ENCODE data around the gene CTPS1. TPM values are rescaled to one million over a fixed set of nuclear protein-coding genes. Genes with fewer than 3 reads are reported as not detected.
A peak's percentile ranks its signal among the peaks of the same experiment; 100 is the strongest.

CTPS1 gene
- total RNA-seq, 2 donors from 2014 or later: 79.2 to 84.4 TPM

DNA sequence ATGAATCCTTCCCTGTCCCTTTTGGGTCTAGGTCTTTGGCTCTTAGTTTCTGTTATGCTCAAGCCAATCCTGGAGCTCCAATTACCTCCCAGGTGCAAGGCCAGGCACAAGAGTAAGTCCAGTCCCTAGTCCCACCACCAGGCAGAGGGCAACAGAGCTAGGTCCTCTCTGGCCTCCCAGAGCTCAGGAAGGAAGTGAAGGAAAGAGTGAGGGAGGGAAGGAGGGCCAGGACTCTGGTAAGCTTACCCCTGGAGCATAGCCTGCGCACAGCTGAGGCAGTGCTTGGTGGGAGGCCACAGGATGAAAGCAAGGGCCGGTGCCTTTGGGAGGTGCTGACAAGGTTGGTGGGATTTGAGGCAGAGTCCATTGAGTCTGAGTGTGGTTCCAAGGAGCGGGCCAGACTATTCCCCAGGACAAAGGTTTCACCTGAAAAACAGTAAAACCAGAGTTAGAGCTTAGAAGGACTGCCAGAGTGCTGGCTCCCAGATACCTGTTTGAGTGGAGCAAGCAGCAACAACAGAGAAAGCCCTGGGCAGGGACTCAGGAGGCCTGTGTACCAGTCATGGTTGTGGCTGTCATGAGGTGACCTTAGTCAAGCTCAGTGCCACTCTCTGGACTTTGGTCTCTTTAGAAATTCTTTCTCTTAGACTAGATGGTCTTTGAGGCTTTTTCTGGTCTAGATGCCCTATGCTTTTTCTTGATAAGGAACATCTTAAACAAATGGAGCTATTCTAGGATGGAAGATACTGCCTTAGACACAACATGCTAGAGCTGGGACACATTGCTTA lies 57.8 kb downstream of the CTPS1 start:
- H3K4me1 ChIP-seq (ENCODE audit: control insufficient read depth in 1 of 2, low read depth in 2 of 2): no peaks in the 10 kb centered on the region
- peaks cover 28% of the 10 kb centered on the region for H3K36me3 ChIP-seq
- H3K9me3 ChIP-seq: no peaks in the 10 kb centered on the region
- TF ChIP-seq, protein P1, sequence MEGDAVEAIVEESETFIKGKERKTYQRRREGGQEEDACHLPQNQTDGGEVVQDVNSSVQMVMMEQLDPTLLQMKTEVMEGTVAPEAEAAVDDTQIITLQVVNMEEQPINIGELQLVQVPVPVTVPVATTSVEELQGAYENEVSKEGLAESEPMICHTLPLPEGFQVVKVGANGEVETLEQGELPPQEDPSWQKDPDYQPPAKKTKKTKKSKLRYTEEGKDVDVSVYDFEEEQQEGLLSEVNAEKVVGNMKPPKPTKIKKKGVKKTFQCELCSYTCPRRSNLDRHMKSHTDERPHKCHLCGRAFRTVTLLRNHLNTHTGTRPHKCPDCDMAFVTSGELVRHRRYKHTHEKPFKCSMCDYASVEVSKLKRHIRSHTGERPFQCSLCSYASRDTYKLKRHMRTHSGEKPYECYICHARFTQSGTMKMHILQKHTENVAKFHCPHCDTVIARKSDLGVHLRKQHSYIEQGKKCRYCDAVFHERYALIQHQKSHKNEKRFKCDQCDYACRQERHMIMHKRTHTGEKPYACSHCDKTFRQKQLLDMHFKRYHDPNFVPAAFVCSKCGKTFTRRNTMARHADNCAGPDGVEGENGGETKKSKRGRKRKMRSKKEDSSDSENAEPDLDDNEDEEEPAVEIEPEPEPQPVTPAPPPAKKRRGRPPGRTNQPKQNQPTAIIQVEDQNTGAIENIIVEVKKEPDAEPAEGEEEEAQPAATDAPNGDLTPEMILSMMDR (IDR thresholded peaks at IDR 0.05): no peak
- H3K27me3 ChIP-seq (replicated peaks; ENCODE audit: insufficient read depth): no peaks in the 10 kb centered on the region
- ATAC-seq (ENCODE audit: insufficient number of reproducible peaks, low FRiP score, low read depth) (no peak), DNase-seq (ENCODE audit: low spot score) (no peak)
- H3K27ac ChIP-seq: no peak overlapping the region
- no peak overlapping the region for H3K4me3 ChIP-seq

DNA sequence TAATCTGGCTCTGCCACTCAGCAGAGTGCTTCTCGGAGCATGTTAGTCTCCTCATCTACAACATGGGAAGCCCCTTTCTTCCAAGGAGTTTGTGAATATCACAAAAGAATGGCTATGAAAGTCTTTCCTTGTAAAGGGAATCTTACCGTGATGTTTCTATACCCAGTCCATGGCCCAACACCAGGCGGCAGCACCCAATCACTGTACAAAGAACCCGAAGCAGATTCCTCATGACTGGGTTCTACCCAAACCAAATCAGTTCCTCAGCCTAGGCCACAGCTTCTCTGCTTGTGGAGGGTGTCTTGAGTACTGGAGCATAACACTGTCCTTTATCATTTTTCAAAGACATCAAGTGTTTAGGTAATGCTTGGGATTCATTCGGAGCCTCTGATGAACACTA lies 58.6 kb downstream of the CTPS1 start:
- no peaks in the 10 kb centered on the region for H3K9me3 ChIP-seq
- TF ChIP-seq, protein P1 (IDR thresholded peaks at IDR 0.05): no peak
- H3K27ac ChIP-seq: no peak overlapping the region
- ATAC-seq (ENCODE audit: insufficient number of reproducible peaks, low FRiP score, low read depth) (no peak), DNase-seq (ENCODE audit: low spot score) (no peak)
- H3K4me1 ChIP-seq (ENCODE audit: control insufficient read depth in 1 of 2, low read depth in 2 of 2): no peaks in the 10 kb centered on the region
- H3K27me3 ChIP-seq (replicated peaks; ENCODE audit: insufficient read depth): no peaks in the 10 kb centered on the region
- H3K4me3 ChIP-seq: no peak overlapping the region
- H3K36me3 ChIP-seq: peaks cover 26% of the 10 kb centered on the region

DNA sequence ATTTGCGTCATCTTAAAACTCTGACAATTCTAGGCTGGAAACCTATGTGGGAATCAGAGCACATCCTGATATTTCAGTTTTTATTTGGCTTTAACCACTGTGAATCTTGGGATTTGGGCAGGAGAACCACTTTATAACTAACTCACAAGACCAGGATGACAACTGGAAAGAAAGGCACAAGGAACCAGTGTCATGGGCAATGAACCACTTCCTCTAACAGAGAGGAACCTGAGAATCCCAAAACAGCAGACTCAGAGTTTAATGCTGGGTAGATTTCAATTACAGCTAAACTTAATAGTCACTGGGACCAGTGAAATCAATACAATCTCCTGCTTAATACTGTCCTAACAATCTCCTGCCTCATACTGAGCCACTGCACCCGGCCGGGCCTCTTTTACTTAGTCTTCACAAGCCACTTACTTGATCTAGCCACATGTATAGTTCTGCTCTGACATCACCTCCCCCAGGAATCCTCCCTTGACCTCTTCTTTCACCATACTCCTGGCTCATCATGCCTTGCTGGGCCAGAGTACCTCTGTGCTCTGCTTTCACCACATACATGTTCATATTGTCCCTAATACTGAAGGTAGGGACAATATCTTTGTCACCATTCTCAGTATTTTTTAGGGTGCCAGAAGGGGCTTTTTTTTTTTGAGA lies 62.2 kb downstream of the CTPS1 start:
- H3K4me1 ChIP-seq (ENCODE audit: control insufficient read depth in 1 of 2, low read depth in 2 of 2): peaks cover 19 to 29% of the 10 kb centered on the region in 2 donors
- H3K36me3 ChIP-seq: peaks cover 7% of the 10 kb centered on the region
- DNase-seq (ENCODE audit: low spot score) (no peak), ATAC-seq (ENCODE audit: insufficient number of reproducible peaks, low FRiP score, low read depth) (no peak)
- no peak overlapping the region for H3K27ac ChIP-seq
- no peak overlapping the region for H3K4me3 ChIP-seq
- H3K9me3 ChIP-seq: no peaks in the 10 kb centered on the region
- H3K27me3 ChIP-seq (replicated peaks; ENCODE audit: insufficient read depth): no peaks in the 10 kb centered on the region
- TF ChIP-seq, protein P1 (IDR thresholded peaks at IDR 0.05): no peak

DNA sequence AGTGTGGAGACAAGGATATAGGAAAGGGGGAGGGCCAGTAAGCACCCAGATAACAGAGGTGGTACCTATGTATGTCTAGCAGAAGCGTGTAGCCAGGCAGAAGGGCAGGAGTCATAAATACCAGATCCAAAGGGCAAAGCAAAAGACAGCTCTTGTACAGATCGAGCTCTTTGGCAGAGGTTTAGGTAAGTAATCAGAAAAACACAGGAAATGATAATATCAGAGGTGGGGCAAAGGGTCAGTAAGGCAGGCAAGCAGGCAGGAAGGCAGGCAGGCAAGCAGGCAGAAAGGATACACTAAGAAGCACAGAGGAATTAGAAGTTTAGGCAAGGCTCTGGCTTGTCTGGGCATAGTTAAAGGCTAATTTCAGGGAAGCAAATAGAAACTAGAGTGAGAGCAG lies 64.7 kb downstream of the CTPS1 start:
- Histone ChIP-seq H3K9me3 (no peaks in the 10 kb centered on the region), H3K4me1 (ENCODE audit: control insufficient read depth in 1 of 2, low read depth in 2 of 2) (peaks cover 21 to 38% of the 10 kb centered on the region in 2 donors), H3K4me3 (no peak overlapping the region), H3K36me3 (no peaks in the 10 kb centered on the region), H3K27ac (peak overlapping the region; percentile 77 to 96), H3K27me3 (replicated peaks; ENCODE audit: insufficient read depth) (no peaks in the 10 kb centered on the region)
- ATAC-seq (ENCODE audit: insufficient number of reproducible peaks, low FRiP score, low read depth): no peak
- no peak for DNase-seq (ENCODE audit: low spot score)
- TF ChIP-seq, protein P1 (IDR thresholded peaks at IDR 0.05): no peak

DNA sequence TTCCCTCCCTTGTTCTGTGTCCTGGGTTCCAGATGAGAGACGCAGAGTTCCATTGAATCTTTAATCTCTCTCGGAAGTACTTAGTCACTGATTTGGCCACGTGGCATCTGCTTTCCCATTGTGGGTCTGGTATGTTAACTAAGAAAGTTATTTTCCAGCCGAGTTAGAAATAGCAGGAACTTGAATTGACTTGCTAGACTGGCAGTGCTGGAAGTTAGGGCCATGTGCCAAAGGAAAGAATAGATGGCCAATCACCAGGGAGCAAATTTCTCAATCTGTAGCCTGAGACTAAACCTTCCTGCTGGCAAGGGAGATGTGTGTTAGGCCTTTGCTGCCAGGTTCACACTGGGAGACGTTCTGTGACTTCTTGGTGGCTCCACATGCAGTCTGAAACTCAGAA lies 66.2 kb downstream of the CTPS1 start:
- H3K9me3 ChIP-seq: no peaks in the 10 kb centered on the region
- TF ChIP-seq, protein P1 (IDR thresholded peaks at IDR 0.05): no peak
- H3K36me3 ChIP-seq: no peaks in the 10 kb centered on the region
- DNase-seq (ENCODE audit: low spot score) (peak; percentile 56), ATAC-seq (ENCODE audit: insufficient number of reproducible peaks, low FRiP score, low read depth) (peak; percentile 96)
- H3K27ac ChIP-seq: peak overlapping the region; percentile 93 to 96
- H3K4me1 ChIP-seq (ENCODE audit: control insufficient read depth in 1 of 2, low read depth in 2 of 2): peaks cover 21 to 38% of the 10 kb centered on the region in 2 donors
- H3K27me3 ChIP-seq (replicated peaks; ENCODE audit: insufficient read depth): no peaks in the 10 kb centered on the region
- peak overlapping the region; percentile 46 for H3K4me3 ChIP-seq
